Mucosa of descending colon (tissue), 3 donors: ENCODE results near the gene ZNF107. TPM values are rescaled to one million over a fixed set of nuclear protein-coding genes. Genes with fewer than 3 reads are reported as not detected.
"Not testable (repeated sequence)": the region's sequence is repeated elsewhere in the genome, so short reads cannot be mapped to it uniquely, and the experiment has no call there.

ENCODE experiments used
- ATAC-seq: fragments of 200-7000 bp; cut with Tn5 transposase; one replicate; pipeline ENCODE4 v1.9.1; 2020; ENCODE audit warnings: mild to moderate bottlenecking, moderate library complexity
- DNase-seq, 3 donors: peaks; one replicate each; pipeline ENCODE4 v3.0.0-alpha.2; 2020
- H3K36me3 ChIP-seq: fragments of 200-600 bp; one replicate; pipeline ENCODE4 v1.8.0; 2021; ENCODE audit warnings: low read depth, mild to moderate bottlenecking
- H3K4me1 ChIP-seq: fragments of 200-600 bp; one replicate; pipeline ENCODE4 v1.8.0; 2021; ENCODE audit warnings: low read depth, mild to moderate bottlenecking
- H3K4me3 ChIP-seq: fragments of 200-600 bp; one replicate; pipeline ENCODE4 v1.8.0; 2021; ENCODE audit warnings: mild to moderate bottlenecking
- H3K9me3 ChIP-seq: fragments of 200-600 bp; one replicate; pipeline ENCODE4 v1.8.0; 2021; ENCODE audit warnings: mild to moderate bottlenecking
- intact Hi-C, 2 donors: fragments of 100-400 bp; cut with DNase I in 1 of 2; cut with micrococcal nuclease in 1 of 2; formaldehyde crosslinking; loops; one replicate each; pipeline versions ENCODE4 v1.11.0 to v1.11.1; 2022; cut with DNase I, micrococcal nuclease
- total RNA-seq, 3 donors: library from RNA; stranded (reverse); fragmentation: NEBNext Ultra II Directional in 2 of 3; extraction: Animal tissue kit (Norgen Biotek cat#: 25700) in 2 of 3; gene quantifications; one replicate each; pipeline versions ENCODE4 v1.2.1 to v1.2.4, GENCODE V29; 2021 to 2023
- TF ChIP-seq, protein P1 (sequence below): fragments of 200-600 bp; IDR thresholded peaks from one replicate; pipeline ENCODE4 v1.8.0; 2022; ENCODE audit warnings: antibody characterized with exemption, mild to moderate bottlenecking
- donor health status: DM: no; HTN: no; CAD: no; lungs with moderate emphysema.
- donor health status: DM: no; HTN: no; CAD: no.
- donor health status: DM: no; HTN: yes; CAD: no.

The ZNF107 gene
- total RNA-seq, 3 donors from 2014 or later: 3.1 to 6.0 (median 5.0) TPM

DNA sequence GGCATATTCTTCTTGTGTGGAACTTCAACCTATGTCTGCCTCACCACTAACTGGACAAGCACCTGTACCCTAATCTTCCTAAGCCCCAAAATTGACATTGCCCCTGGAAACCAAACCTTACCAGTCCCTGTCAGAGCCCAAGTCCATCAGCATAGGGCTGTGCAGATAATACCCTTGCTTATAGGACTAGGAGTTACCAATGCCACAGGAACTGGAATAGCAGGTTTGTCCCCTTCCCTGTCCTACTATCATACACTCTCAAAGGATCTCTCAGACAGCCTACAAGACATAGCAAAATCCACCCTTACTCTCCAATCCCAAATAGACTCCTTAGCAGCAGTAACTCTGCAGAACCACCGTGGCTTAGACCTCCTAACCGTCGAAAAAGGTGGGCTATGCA, 19.8 kb downstream of the ZNF107 start:
- intact Hi-C loops: no loop called here

DNA sequence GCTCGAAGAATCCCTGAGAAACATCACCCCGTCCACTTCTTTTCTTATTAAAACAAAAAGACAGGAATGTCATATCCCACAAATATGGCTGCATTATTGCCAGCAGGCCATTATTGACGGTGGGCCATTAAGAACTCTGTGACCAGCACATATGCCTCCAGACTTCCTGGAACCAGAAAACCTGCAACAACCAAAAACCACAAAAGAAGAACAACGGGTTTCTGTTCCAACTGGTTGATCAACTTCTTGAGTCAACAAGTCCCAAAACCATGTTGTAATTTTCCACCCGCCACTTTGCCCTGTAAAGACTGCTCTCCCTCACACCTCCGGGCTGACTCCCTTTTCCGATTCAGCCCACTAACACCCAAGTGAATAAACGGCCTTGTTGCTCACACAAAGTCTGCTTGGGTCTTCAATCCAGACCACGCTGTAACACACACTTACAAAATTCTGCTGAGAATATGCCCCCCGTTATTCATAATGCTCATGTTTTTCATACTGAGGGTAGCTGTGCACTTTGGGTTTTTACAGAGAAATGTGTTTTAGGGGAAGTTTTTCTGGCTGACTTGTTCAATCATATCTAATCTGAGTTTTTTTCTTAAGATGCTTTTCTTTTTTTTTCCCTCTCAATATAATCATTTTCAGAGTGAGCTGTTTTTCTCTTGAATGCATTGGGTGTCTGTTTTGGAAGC, 20.7 kb downstream of the ZNF107 start:
- DNase-seq (no peak), ATAC-seq (no peak)
- TF ChIP-seq, protein P1, sequence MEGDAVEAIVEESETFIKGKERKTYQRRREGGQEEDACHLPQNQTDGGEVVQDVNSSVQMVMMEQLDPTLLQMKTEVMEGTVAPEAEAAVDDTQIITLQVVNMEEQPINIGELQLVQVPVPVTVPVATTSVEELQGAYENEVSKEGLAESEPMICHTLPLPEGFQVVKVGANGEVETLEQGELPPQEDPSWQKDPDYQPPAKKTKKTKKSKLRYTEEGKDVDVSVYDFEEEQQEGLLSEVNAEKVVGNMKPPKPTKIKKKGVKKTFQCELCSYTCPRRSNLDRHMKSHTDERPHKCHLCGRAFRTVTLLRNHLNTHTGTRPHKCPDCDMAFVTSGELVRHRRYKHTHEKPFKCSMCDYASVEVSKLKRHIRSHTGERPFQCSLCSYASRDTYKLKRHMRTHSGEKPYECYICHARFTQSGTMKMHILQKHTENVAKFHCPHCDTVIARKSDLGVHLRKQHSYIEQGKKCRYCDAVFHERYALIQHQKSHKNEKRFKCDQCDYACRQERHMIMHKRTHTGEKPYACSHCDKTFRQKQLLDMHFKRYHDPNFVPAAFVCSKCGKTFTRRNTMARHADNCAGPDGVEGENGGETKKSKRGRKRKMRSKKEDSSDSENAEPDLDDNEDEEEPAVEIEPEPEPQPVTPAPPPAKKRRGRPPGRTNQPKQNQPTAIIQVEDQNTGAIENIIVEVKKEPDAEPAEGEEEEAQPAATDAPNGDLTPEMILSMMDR: no peak
- Histone ChIP-seq H3K9me3 (peaks cover 11% of the 10 kb centered on the region), H3K36me3 (peaks cover 4% of the 10 kb centered on the region), H3K4me3 (no peak overlapping the region), H3K4me1 (no peaks in the 10 kb centered on the region)
- intact Hi-C loops: no loop called here

More for the DNA sequence above, 19.8 kb downstream of the ZNF107 start:
- Histone ChIP-seq H3K9me3 (peaks cover 11% of the 10 kb centered on the region), H3K36me3 (peaks cover 4% of the 10 kb centered on the region), H3K4me1 (no peaks in the 10 kb centered on the region), H3K4me3 (no peak overlapping the region)
- no peak for ATAC-seq
- no peak for DNase-seq
- TF ChIP-seq, protein P1: no peak

DNA sequence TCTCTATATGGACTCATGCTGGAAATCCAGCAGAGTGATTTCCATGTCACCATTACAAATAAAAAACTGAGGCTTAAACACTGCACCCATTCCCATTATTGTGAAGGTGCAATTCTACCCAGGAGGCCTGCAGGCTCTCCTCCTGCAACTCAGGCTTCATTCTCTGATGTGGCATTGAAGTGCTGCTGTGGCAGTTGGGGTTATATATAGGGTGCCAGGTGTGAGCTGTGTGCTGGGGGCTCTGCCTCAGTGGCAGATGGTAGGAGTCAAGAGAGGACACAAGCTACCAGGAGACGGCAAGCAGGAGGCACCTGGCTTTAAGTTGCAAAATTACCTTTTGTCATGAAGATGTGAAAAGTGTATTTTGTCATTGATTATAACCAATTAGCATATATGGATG, 21.3 kb downstream of the ZNF107 start:
- Histone ChIP-seq H3K9me3 (peaks cover 11% of the 10 kb centered on the region), H3K36me3 (peaks cover 4% of the 10 kb centered on the region), H3K4me1 (no peaks in the 10 kb centered on the region), H3K4me3 (no peak overlapping the region)
- ATAC-seq: no peak
- intact Hi-C loops: no loop called here
- no peak for DNase-seq
- TF ChIP-seq, protein P1: no peak

DNA sequence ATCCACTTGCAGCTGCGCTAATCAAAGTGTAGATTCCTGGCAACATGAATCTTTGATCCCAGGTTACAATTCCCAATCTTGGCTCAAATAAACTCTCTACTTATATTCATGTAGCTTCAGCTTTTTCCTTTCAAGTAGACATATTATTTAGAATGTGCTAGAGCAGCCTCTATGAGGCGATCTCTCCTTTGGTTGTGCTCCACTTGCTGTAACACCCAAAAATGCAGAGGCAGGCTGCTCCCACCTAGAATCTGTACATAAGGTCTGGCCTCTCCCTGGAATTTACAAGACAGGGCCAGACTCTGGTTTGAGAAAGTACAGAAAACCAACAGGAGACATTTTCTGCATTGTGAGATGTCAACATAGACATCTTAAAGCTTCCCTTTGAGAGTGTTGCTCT, 23.1 kb downstream of the ZNF107 start:
- no peak overlapping the region for H3K4me3 ChIP-seq
- peaks cover 4% of the 10 kb centered on the region for H3K36me3 ChIP-seq
- intact Hi-C loops: no loop called here
- H3K4me1 ChIP-seq: no peaks in the 10 kb centered on the region
- TF ChIP-seq, protein P1: no peak
- H3K9me3 ChIP-seq: peaks cover 10% of the 10 kb centered on the region
- no peak for ATAC-seq
- DNase-seq: no peak

DNA sequence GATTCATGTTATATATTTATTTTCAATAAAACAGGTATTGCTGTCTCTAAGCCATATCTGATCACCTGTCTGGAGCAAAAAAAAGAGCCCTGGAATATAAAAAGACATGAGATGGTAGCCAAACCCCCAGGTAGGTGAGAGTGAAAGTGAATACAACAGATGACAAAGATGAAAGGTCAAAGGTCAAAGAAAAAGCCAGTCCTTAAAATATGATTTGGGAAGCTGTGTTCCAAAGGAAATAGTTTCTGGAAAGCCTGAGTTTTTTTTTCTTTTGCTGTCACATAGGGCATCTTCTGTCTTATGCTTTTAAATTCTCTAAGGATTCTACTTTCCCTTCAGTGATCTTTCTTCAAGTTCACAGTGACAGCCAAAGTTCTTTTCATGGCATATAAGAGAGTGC, 25.9 kb downstream of the ZNF107 start:
- peaks cover 27% of the 10 kb centered on the region for H3K9me3 ChIP-seq
- TF ChIP-seq, protein P1: no peak
- H3K4me1 ChIP-seq: no peaks in the 10 kb centered on the region
- intact Hi-C loops: no loop called here
- H3K4me3 ChIP-seq: no peak overlapping the region
- ATAC-seq (no peak), DNase-seq (no peak)
- H3K36me3 ChIP-seq: no peaks in the 10 kb centered on the region

DNA sequence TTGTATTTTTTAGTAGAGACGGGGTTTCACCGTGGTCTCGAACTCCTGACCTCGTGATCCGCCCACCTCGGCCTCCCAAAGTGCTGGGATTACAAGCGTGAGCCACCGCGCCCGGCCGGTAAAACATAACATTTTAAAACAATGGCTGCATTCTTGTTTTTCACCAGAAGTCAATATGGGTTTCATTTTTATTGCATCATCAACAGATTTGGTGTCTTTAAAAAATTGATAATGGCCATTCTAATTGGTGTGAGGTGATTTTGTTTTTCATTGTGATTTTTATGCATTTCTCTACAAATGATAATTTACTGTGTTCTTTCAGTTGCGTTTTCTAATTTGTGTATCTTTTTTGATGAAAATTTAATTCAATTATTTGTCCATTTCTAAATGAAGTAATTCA, 31.9 kb downstream of the ZNF107 start:
- H3K4me1 ChIP-seq, DNase-seq, ATAC-seq, intact Hi-C loops, H3K4me3 ChIP-seq, H3K36me3 ChIP-seq: not testable (repeated sequence)
- peaks cover 71% of the 10 kb centered on the region for H3K9me3 ChIP-seq
